Stimulated activated CD4-positive, alpha-beta T cell treated with anti-CD3 and anti-CD28 coated beads, Interleukin-1b, Interleukin-23, amount 100 ng/mL, for 24 hours (primary cell): ENCODE data around the gene EHMT2.
A peak's percentile ranks its signal among the peaks of the same experiment; 100 is the strongest.
"Not testable (repeated sequence)": the region's sequence is repeated elsewhere in the genome, so short reads cannot be mapped to it uniquely, and the experiment has no call there.

Experiments
- DNase-seq, 4 experiments: peaks; one replicate each; pipeline ENCODE4 v3.0.0-alpha.2; 2020; ENCODE audit warnings: low read depth in 4 of 4, low spot score in 1 of 4

The EHMT2 gene

GRCh38 chr6:31874084-31874670, 23.3 kb downstream of the EHMT2 start:
- no peak for DNase-seq

GRCh38 chr6:31871046-31871659, 26.3 kb downstream of the EHMT2 start:
- no peak for DNase-seq

GRCh38 chr6:31870385-31870921, 27.0 kb downstream of the EHMT2 start:
- DNase-seq = no peak

GRCh38 chr6:31869343-31869742, 28.2 kb downstream of the EHMT2 start:
- no peak for DNase-seq

- DNase-seq = not testable (repeated sequence)
These were observed 28.9 kb downstream of the EHMT2 start for GRCh38 chr6:31868658-31868971.

- no peak for DNase-seq
These were observed 32.0 kb downstream of the EHMT2 start for GRCh38 chr6:31865205-31866118.

- DNase-seq = no peak
These were observed 32.7 kb downstream of the EHMT2 start for GRCh38 chr6:31864818-31865204.

GRCh38 chr6:31864123-31864562, 33.4 kb downstream of the EHMT2 start:
- DNase-seq = not testable (repeated sequence)

- peak; percentile 92 to 98 (median 98) for DNase-seq
These were observed 34.9 kb downstream of the EHMT2 start, which contains the start of gene NEU1 for GRCh38 chr6:31862344-31863235. NEU1 (minus strand) TSS chr6:31862821; CDS start chr6:31862776, 45 bp downstream.

GRCh38 chr6:31861919-31862343, 35.6 kb downstream of the EHMT2 start:
- no peak for DNase-seq

GRCh38 chr6:31861150-31861549, 36.3 kb downstream of the EHMT2 start:
- DNase-seq = no peak

GRCh38 chr6:31860349-31860748, 37.1 kb downstream of the EHMT2 start:
- no peak for DNase-seq

GRCh38 chr6:31859923-31860322, 37.6 kb downstream of the EHMT2 start:
- no peak for DNase-seq

GRCh38 chr6:31858707-31859106, 38.8 kb downstream of the EHMT2 start:
- DNase-seq = no peak

GRCh38 chr6:31857774-31858173, 39.7 kb downstream of the EHMT2 start:
- DNase-seq = not testable (repeated sequence)

- not testable (repeated sequence) for DNase-seq
These were observed 45.3 kb downstream of the EHMT2 start for GRCh38 chr6:31851980-31852718.

- DNase-seq = no peak
These were observed 46.0 kb downstream of the EHMT2 start for GRCh38 chr6:31851485-31851832.

- DNase-seq = no peak
These were observed 46.6 kb downstream of the EHMT2 start for GRCh38 chr6:31850765-31851484.

- DNase-seq = no peak
These were observed 50.1 kb downstream of the EHMT2 start for GRCh38 chr6:31847276-31847978.
